HEK293T (cell line): Measurements from ENCODE around the gene FHOD1.

Source experiments
- ARNT ChIP-seq: fragments of 450-650 bp; IDR thresholded peaks from 2 replicates; pipeline ENCODE4 v1.6.1; 2017; ENCODE audit warnings: mild to moderate bottlenecking
- FOXA1 ChIP-seq: fragments of 450-650 bp; IDR thresholded peaks from 2 replicates; pipeline ENCODE4 v1.6.1; 2016; ENCODE audit warnings: mild to moderate bottlenecking
- SP1 ChIP-seq: fragments of 450-650 bp; IDR thresholded peaks from 2 replicates; pipeline ENCODE4 v1.6.1; 2017

GRCh38 chr16:67213197-67214019 lies 33.9 kb downstream of the FHOD1 start:
- TF ChIP-seq SP1 = no peak
- no peak for TF ChIP-seq ARNT
- TF ChIP-seq FOXA1 = no peak
